Measurements from ENCODE around the gene SPCS2. TPM values are rescaled to one million over a fixed set of nuclear protein-coding genes. Genes with fewer than 3 reads are reported as not detected.
A peak's percentile ranks its signal among the peaks of the same experiment; 100 is the strongest.

SPCS2 gene
- total and polyA plus RNA-seq, 4 donors, result 32.4 to 186 (median 59.6) TPM

- H3K36me3 ChIP-seq (ENCODE audit: control insufficient read depth in 4 of 4, insufficient read depth in 3 of 4, low read depth in 1 of 4, low read length in 3 of 4), result peaks cover 0 to 10% (median 4%) of the 10 kb centered on the region in 4 donors
- no peak for DNase-seq (ENCODE audit: low spot score)
- no peak overlapping the region for H3K27ac ChIP-seq (ENCODE audit: low read depth in 1 of 2, low read length in 2 of 2)
- H3K27me3 ChIP-seq (ENCODE audit: control insufficient read depth in 4 of 4, insufficient read depth in 4 of 4, low read length in 3 of 4), result no peaks in the 10 kb centered on the region
- no peak for TF ChIP-seq RXRA (IDR thresholded peaks at IDR 0.05)
- no peak for TF ChIP-seq JUND (IDR thresholded peaks at IDR 0.05)
- TF ChIP-seq TAF1 (conservative IDR thresholded peaks at IDR 0.05), result no peak
- no peak for TF ChIP-seq GABPA (IDR thresholded peaks at IDR 0.05 in 1 of 2, conservative IDR thresholded peaks at IDR 0.05 in 1 of 2)
- no peak for TF ChIP-seq SP1 (IDR thresholded peaks at IDR 0.05)
- TF ChIP-seq CTCF (IDR thresholded peaks at IDR 0.05; ENCODE audit: low read depth, low read length, missing input control), result no peak
- TF ChIP-seq FOXA1 (IDR thresholded peaks at IDR 0.05), result no peak
- TF ChIP-seq FOXA2 (IDR thresholded peaks at IDR 0.05), result no peak
- no peak for TF ChIP-seq HNF4G (IDR thresholded peaks at IDR 0.05)
- no peak for TF ChIP-seq RAD21 (IDR thresholded peaks at IDR 0.05)
- TF ChIP-seq EGR1 (IDR thresholded peaks at IDR 0.05; ENCODE audit: low read depth in 2 of 2), result no peak
- no peak for TF ChIP-seq REST (IDR thresholded peaks at IDR 0.05)
- TF ChIP-seq MAX (IDR thresholded peaks at IDR 0.05), result no peak
- 95% methylated on average over 5 of the region's 5 CpGs for WGBS
- H3K9ac ChIP-seq (ENCODE audit: low read depth in 1 of 2, low read length in 2 of 2), result no peak overlapping the region
- no peaks in the 10 kb centered on the region for H3K4me1 ChIP-seq (ENCODE audit: control insufficient read depth in 4 of 4, insufficient read depth in 4 of 4, low read length in 3 of 4)
- H3K9me3 ChIP-seq (ENCODE audit: control insufficient read depth in 4 of 4, low read length in 3 of 4), result no peaks in the 10 kb centered on the region
- H3K4me3 ChIP-seq (ENCODE audit: low read depth in 1 of 3, low read length in 3 of 3), result no peak overlapping the region
These were observed 6.8 kb upstream of the SPCS2 start for GRCh38 chr11:74942073-74942759.

GRCh38 chr11:74948546-74948897 lies 544 bp upstream of the SPCS2 start:
- Histone ChIP-seq H3K9me3 (ENCODE audit: control insufficient read depth in 4 of 4, low read length in 3 of 4) (no peaks in the 10 kb centered on the region), H3K4me3 (ENCODE audit: low read depth in 1 of 3, low read length in 3 of 3) (peak overlapping the region; percentile 64 to 98 (median 88)), H3K27me3 (ENCODE audit: control insufficient read depth in 4 of 4, insufficient read depth in 4 of 4, low read length in 3 of 4) (no peaks in the 10 kb centered on the region), H3K27ac (ENCODE audit: low read depth in 1 of 2, low read length in 2 of 2) (peak overlapping the region; percentile 73 to 85), H3K9ac (ENCODE audit: low read depth in 1 of 2, low read length in 2 of 2) (peak overlapping the region; percentile 70 to 99), H3K36me3 (ENCODE audit: control insufficient read depth in 4 of 4, insufficient read depth in 3 of 4, low read depth in 1 of 4, low read length in 3 of 4) (peaks cover 0 to 8% (median 2%) of the 10 kb centered on the region in 4 donors), H3K4me1 (ENCODE audit: control insufficient read depth in 4 of 4, insufficient read depth in 4 of 4, low read length in 3 of 4) (peaks cover 7 to 26% (median 16%) of the 10 kb centered on the region in 4 donors)
- WGBS, result 1% methylated on average over 9 of the region's 9 CpGs
- no peak for TF ChIP-seq REST (IDR thresholded peaks at IDR 0.05)
- TF ChIP-seq SP1 (IDR thresholded peaks at IDR 0.05), result no peak
- TF ChIP-seq MAX (IDR thresholded peaks at IDR 0.05), result no peak
- no peak for TF ChIP-seq FOXA1 (IDR thresholded peaks at IDR 0.05)
- TF ChIP-seq TAF1 (conservative IDR thresholded peaks at IDR 0.05), result no peak
- TF ChIP-seq JUND (IDR thresholded peaks at IDR 0.05), result no peak
- TF ChIP-seq HNF4A (conservative IDR thresholded peaks at IDR 0.05), result no peak
- TF ChIP-seq NR2F2 (IDR thresholded peaks at IDR 0.05), result no peak
- TF ChIP-seq YY1 (IDR thresholded peaks at IDR 0.05), result no peak
- DNase-seq (ENCODE audit: low spot score), result no peak
